Measurements from ENCODE around the gene OOEP. TPM values are rescaled to one million over a fixed set of nuclear protein-coding genes. Genes with fewer than 3 reads are reported as not detected.

The OOEP gene
- total and polyA plus RNA-seq, 2 of the 13 experiments (the other 11 are each of a cell fraction or from before 2014, with no cell fraction given): not detected

DNA sequence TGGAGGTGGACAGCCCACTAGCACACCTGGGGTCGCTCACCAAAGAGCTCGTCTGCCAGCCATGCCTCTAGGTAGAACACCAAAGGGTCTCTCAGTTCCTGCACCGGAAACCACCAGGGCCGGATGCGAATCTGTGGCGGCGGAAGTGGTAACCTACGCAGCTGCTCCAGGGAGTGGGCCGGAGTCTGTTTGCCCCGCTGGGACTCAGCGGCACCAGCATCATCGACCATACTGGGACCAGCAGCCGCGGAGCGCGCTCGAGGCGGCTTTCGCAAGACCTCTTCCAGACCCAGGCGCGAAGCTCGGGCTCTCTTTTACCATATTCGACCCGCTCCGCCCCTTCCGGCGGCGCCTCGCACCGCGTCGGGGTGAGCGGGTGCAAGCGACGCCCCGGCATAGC lies at the start of gene OOEP (continued):
- TF ChIP-seq, protein P1, sequence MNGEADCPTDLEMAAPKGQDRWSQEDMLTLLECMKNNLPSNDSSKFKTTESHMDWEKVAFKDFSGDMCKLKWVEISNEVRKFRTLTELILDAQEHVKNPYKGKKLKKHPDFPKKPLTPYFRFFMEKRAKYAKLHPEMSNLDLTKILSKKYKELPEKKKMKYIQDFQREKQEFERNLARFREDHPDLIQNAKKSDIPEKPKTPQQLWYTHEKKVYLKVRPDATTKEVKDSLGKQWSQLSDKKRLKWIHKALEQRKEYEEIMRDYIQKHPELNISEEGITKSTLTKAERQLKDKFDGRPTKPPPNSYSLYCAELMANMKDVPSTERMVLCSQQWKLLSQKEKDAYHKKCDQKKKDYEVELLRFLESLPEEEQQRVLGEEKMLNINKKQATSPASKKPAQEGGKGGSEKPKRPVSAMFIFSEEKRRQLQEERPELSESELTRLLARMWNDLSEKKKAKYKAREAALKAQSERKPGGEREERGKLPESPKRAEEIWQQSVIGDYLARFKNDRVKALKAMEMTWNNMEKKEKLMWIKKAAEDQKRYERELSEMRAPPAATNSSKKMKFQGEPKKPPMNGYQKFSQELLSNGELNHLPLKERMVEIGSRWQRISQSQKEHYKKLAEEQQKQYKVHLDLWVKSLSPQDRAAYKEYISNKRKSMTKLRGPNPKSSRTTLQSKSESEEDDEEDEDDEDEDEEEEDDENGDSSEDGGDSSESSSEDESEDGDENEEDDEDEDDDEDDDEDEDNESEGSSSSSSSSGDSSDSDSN (CRISPR knock-in tag; IDR thresholded peaks at IDR 0.05): no peak
- no peak for TF ChIP-seq ZNF557 (CRISPR knock-in tag; IDR thresholded peaks at IDR 0.05)

DNA sequence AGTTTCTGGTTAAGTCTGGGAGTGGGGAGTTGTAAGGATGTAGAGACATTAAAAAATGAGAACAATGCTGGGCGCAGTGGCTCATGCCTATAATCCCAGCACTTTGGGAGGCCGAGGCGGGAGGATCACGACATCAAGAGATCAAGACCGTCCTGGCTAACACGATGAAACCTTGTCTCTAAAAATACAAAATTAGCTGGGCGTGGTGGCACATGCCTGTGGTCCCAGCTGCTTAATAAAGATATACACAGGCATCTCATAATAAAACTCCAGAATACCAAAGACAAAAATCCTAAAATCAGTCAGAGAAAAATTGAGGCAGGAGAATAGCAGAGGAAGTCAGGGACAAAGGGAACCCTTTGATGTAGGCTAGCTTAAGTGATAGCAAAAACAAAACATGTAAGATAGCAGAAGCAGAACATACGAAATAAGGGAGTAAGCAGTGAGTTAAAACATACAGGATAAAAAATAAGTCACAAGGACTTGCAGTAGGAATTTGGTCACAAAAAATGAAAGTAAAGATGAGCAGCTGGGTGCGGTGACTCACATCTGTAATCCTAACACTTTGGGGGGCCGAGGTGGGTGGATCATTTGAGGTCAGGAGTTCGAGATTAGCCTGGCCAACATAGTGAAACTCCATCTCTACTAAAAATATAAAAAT lies 48.5 kb upstream of the OOEP start:
- no peak overlapping the region for H3K9ac ChIP-seq (ENCODE audit: insufficient read depth, low read depth, low read length)
- ChIA-PET CTCF (ENCODE audit: low intra/inter-chr PET ratio, low total read pairs) (no interaction called here), POLR2A (no interaction called here)
- no peaks in the 10 kb centered on the region for H3K36me3 ChIP-seq (replicated peaks in 1 of 2; ENCODE audit: control insufficient read depth in 1 of 2, insufficient read depth in 2 of 2, low read length in 2 of 2)
- FAIRE-seq (no peak), DNase-seq (ENCODE audit: low spot score) (no peak), ATAC-seq (no peak)
- H3K79me2 ChIP-seq (ENCODE audit: insufficient read depth, low read length): no peaks in the 10 kb centered on the region
- H3K4me2 ChIP-seq (ENCODE audit: low read depth, low read length): no peak overlapping the region
- H4K20me1 ChIP-seq (ENCODE audit: insufficient read depth, low read length): no peaks in the 10 kb centered on the region
- H3K4me3 ChIP-seq (replicated peaks in 1 of 3; ENCODE audit: insufficient read depth in 1 of 3, low read depth in 2 of 3, low read length in 3 of 3): no peak overlapping the region
- H3K27me3 ChIP-seq (ENCODE audit: control insufficient read depth in 1 of 2, insufficient read depth in 2 of 2, low read length in 2 of 2): peaks cover 0 to 7% of the 10 kb centered on the region in 2 experiments; a peak in 1 of 5 replicates
- no TSS peak for BruUV-seq (replicated peaks)
- 34% methylated on average over 11 of the region's 11 CpGs for WGBS (ENCODE audit: low lambda C conversion rate)
- no peak overlapping the region for H3K27ac ChIP-seq (ENCODE audit: extremely low read length, insufficient read depth, low read length)
- in situ Hi-C loops (cut with HindIII; ENCODE audit: extremely low pct_ligation_motif_present, low pct_unique_long_range_greater_than_20kb) (no loop called here), intact Hi-C loops (cut with micrococcal nuclease; ENCODE audit: unreplicated experiment) (no loop called here)
- no peaks in the 10 kb centered on the region for H3K9me3 ChIP-seq (ENCODE audit: low read length)
- no peak overlapping the region for H2AFZ ChIP-seq (ENCODE audit: low read length)
- H3K4me1 ChIP-seq (ENCODE audit: insufficient read depth, low read length): no peaks in the 10 kb centered on the region
- TF ChIP-seq ZFP41 (CRISPR knock-in tag; IDR thresholded peaks at IDR 0.05; ENCODE audit: borderline replicate concordance): no peak
- TF ChIP-seq SMC3 (IDR thresholded peaks at IDR 0.05; ENCODE audit: low read length): no peak
- TF ChIP-seq NONO (IDR thresholded peaks at IDR 0.05): no peak
- TF ChIP-seq NONO (CRISPR knock-in tag; conservative IDR thresholded peaks at IDR 0.05): no peak
- no peak for TF ChIP-seq IRF2 (CRISPR knock-in tag; IDR thresholded peaks at IDR 0.05)
- TF ChIP-seq ZNF317 (CRISPR knock-in tag; IDR thresholded peaks at IDR 0.05): no peak
- no peak for TF ChIP-seq ZNF430 (CRISPR knock-in tag; IDR thresholded peaks at IDR 0.05)
- no peak for TF ChIP-seq HNRNPH1 (optimal IDR thresholded peaks at IDR 0.05; ENCODE audit: low read depth, low read length)
- TF ChIP-seq, protein P2, sequence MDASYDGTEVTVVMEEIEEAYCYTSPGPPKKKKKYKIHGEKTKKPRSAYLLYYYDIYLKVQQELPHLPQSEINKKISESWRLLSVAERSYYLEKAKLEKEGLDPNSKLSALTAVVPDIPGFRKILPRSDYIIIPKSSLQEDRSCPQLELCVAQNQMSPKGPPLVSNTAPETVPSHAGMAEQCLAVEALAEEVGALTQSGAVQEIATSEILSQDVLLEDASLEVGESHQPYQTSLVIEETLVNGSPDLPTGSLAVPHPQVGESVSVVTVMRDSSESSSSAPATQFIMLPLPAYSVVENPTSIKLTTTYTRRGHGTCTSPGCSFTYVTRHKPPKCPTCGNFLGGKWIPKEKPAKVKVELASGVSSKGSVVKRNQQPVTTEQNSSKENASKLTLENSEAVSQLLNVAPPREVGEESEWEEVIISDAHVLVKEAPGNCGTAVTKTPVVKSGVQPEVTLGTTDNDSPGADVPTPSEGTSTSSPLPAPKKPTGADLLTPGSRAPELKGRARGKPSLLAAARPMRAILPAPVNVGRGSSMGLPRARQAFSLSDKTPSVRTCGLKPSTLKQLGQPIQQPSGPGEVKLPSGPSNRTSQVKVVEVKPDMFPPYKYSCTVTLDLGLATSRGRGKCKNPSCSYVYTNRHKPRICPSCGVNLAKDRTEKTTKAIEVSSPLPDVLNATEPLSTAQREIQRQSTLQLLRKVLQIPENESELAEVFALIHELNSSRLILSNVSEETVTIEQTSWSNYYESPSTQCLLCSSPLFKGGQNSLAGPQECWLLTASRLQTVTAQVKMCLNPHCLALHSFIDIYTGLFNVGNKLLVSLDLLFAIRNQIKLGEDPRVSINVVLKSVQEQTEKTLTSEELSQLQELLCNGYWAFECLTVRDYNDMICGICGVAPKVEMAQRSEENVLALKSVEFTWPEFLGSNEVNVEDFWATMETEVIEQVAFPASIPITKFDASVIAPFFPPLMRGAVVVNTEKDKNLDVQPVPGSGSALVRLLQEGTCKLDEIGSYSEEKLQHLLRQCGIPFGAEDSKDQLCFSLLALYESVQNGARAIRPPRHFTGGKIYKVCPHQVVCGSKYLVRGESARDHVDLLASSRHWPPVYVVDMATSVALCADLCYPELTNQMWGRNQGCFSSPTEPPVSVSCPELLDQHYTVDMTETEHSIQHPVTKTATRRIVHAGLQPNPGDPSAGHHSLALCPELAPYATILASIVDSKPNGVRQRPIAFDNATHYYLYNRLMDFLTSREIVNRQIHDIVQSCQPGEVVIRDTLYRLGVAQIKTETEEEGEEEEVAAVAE (CRISPR knock-in tag; IDR thresholded peaks at IDR 0.05; ENCODE audit: borderline replicate concordance): no peak
- TF ChIP-seq BORCS8-MEF2B (CRISPR knock-in tag; IDR thresholded peaks at IDR 0.05): no peak
- TF ChIP-seq, protein P3, sequence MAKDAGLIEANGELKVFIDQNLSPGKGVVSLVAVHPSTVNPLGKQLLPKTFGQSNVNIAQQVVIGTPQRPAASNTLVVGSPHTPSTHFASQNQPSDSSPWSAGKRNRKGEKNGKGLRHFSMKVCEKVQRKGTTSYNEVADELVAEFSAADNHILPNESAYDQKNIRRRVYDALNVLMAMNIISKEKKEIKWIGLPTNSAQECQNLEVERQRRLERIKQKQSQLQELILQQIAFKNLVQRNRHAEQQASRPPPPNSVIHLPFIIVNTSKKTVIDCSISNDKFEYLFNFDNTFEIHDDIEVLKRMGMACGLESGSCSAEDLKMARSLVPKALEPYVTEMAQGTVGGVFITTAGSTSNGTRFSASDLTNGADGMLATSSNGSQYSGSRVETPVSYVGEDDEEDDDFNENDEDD (CRISPR knock-in tag; IDR thresholded peaks at IDR 0.05; ENCODE audit: borderline replicate concordance): no peak
- TF ChIP-seq, protein P4, sequence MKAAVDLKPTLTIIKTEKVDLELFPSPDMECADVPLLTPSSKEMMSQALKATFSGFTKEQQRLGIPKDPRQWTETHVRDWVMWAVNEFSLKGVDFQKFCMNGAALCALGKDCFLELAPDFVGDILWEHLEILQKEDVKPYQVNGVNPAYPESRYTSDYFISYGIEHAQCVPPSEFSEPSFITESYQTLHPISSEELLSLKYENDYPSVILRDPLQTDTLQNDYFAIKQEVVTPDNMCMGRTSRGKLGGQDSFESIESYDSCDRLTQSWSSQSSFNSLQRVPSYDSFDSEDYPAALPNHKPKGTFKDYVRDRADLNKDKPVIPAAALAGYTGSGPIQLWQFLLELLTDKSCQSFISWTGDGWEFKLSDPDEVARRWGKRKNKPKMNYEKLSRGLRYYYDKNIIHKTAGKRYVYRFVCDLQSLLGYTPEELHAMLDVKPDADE (CRISPR knock-in tag; IDR thresholded peaks at IDR 0.05): no peak
- TF ChIP-seq XBP1 (CRISPR knock-in tag; IDR thresholded peaks at IDR 0.05): no peak

All from HepG2 (cell line).